Iris pigment epithelial cell (primary cell): ENCODE results near the gene TTC34.
"Not testable (repeated sequence)": the region's sequence is repeated elsewhere in the genome, so short reads cannot be mapped to it uniquely, and the experiment has no call there.

ENCODE experiments used
- DNase-seq: peaks from one replicate; pipeline ENCODE4 v3.0.0-alpha.2; 2011; ENCODE audit warnings: low read depth

The TTC34 gene

DNA sequence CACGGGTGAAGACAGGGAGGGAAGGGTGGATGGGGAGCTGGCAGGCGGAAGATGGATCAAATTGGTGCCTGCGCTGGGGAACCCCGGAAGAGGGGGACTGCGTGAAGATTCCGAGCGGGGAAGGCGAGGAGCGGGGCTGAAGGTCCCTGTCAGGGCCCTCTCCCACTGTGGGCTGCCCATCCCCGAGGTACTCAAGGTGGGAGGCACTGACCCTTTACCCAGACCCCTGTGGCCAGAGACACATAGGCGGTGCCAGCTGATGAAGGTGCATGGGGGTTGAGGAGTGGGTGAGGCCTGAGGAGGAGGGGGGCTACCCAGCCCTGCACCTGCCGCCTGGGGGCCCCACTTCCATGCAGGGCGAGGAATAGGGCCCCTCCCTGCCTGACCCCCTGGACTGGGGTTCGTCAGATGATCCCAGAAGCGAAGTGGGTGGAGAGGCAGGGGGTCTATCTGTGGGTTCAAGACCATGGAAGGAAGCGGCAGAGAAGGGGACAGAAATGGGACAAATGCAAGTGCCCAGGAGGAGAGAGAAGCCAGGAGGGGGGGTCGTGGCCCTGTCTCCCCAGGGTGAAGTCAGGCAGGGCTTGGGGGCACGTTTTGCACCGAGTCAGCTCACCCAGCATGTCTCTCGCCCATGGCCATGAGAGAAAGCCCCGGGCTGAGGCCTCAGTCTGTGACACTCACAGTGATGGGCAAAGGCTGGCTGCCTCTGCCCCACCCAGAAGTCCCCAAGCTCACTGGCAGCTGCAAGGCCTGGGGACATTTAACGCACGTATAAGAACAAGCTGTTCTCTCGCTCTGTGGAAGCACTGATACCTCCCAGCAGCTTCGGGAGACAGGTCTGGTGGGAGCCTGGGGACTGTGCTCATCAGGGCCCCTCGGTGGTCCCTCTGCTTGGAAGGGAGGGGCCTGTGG is 161.6 kb downstream of the TTC34 start:
- DNase-seq, result no peak

GRCh38 chr1:2639203-2639602 is 162.3 kb downstream of the TTC34 start:
- DNase-seq, result no peak

DNA sequence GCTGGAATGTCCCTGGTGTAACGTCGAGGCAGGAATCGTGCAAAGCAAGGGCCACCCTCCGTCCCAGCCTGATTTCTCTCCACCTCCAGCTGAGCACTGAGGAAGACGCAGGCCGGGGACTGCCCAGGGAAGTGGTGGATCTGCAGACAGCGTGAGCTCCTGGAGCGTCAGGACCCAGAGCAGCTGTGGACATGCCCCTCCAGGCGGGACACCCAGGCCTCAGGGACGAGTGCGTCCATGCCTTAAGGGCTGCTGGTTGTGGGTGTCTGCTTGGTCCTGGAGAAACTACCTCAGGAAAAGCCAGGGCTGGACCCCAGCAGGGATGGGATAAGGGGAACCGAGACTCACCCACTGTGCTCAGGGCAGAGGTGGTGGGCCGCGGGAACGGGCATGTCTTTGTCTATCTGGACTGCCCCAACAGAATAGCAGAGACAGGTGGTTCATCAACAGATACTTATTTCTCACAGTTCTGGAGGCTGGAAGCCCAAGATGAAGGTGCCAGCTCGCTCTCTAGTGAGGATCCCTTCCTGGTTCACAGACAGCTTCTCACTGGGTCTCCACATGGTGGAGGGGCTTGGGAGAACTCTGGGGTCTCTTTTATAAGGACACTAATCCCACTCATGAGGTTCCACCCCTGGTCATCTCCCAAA is 162.9 kb downstream of the TTC34 start:
- DNase-seq, result no peak

DNA sequence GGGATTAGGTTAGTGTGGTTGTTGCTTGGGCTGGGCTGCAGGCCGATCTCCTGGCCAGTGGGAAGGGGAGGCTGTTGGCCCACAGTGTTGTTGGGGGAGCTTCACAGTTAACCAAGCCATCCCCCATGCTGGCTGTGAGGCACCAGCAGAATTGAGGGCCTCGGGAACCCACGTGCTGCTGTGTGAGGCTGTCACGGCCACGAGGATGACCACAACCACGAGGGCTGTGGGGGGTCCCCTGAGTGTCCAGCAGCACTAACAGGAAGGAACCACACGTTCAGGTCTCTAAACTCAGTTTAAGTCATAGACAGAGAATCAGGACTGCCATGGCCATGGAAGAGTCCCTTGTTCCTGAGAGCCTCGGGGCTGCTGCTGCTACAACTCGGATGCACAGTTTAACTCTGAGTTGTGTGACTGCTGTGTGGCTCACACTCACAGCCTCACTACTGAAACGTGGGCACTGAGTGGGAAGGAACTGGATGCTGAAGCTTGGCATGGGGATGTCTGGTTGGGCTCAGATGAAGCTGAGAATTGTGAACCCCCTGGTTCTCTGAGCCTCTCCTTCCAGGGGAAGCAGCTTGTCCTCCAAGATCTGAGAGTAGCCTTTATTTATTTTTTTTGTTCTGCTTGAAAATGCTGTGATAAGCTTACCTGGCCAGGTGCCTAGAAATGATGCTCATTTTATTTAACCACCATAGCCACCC is 163.9 kb downstream of the TTC34 start:
- no peak for DNase-seq

- no peak for DNase-seq
Measured at GRCh38 chr1:2636733-2637132, 164.8 kb downstream of the TTC34 start.

DNA sequence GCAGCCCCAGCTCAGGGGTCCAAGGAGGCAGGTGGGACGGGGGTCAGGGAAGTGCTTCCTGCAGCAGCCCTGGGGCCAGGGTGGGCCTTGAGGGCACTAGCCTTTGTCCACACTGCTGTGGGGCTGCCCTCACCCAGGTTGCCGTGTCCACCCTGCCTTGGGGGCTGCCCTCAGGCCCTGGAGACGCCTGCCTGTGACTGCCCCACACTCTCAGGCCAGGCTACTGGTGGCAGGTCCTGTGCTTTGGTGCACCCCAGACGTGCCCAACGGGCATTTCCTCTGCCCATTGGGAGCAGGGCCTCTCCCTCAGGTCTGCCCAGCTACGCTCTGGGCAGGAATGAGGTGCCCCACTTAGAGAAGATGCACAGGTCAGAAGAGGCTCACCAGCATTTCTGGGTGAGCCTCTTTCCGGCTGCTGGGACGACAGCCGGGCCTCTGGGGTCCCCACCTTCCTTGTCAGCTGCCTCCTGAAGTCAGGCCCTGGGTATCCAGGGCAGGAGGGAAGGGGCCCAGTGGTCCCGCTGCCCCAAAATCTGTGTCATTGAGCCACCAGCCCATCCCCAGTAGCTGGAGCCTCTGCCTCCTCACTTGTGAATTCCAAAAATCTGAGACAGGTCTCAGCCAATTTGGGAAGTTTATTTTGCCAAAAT is 166.0 kb downstream of the TTC34 start:
- DNase-seq, result no peak

- DNase-seq, result no peak
Measured at GRCh38 chr1:2633936-2634491, 167.5 kb downstream of the TTC34 start.

- DNase-seq, result no peak
Measured at GRCh38 chr1:2633366-2633935, 168.0 kb downstream of the TTC34 start.

DNA sequence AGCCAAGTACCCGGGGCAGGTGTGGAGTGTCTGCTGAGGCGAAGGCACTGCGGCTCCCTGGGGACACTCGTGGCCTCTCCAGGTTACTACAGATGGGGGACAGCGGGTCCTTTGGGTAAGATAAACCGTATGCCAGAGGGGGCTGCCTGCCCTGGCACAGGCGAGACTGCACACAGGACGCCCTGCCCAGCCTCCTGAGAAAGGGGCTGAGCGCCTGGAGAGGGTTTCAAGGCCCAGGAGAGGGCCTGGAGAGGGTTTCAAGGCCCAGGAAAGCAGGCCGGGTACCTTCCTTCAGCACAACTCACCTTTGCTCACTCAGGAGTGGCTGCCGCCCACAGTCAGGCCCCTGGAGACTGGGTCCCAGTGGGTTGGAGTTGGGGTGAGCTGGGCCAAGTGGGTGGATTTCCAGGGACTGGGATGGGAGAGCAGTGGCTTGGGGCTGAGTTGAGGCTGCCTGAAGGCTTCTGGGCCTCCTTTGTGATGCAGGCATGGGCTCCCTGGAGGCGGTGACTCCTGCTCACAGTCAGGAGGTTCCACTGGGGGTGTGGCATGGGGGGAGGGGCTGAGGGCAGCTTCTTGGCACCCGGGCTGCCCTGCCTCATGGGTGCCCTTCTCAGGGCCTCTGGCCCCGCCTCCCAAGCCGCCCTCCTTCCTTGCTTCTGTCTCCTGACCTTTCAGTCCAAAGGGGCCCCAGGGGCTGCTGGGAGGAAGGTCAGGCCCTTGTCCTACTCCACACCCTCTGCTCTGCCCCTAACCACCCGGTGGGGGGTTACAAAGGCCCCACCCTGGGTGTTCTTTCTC is 168.7 kb downstream of the TTC34 start, which contains the start of gene MMEL1:
TSS of gene MMEL1 (minus strand) at position 456 of the 801 bp plus-strand sequence. CDS start 3,532 bp downstream, outside the sequence.
- no peak for DNase-seq

DNA sequence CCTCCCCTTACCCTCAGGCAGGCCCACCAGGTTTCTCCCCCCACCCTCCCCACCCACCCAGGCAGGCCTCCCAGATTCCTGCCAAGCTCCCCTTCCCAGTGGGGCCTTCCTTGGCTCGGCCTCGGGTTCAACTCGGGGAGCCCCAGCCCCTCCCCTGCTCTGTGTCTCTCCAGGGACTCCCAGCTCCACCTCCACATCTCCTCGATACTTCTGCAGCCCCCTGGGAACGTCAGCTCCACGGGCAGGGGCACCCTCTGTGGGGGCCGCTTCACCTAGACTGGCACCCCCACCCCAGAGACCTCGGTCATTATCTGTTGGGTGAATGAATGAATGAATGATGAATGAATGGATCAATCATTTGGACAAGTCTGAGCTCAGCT is 169.5 kb downstream of the TTC34 start:
- no peak for DNase-seq

GRCh38 chr1:2631136-2632050 is 170.1 kb downstream of the TTC34 start:
- no peak for DNase-seq

- DNase-seq, result no peak
Measured at GRCh38 chr1:2630498-2631135, 170.9 kb downstream of the TTC34 start.

DNA sequence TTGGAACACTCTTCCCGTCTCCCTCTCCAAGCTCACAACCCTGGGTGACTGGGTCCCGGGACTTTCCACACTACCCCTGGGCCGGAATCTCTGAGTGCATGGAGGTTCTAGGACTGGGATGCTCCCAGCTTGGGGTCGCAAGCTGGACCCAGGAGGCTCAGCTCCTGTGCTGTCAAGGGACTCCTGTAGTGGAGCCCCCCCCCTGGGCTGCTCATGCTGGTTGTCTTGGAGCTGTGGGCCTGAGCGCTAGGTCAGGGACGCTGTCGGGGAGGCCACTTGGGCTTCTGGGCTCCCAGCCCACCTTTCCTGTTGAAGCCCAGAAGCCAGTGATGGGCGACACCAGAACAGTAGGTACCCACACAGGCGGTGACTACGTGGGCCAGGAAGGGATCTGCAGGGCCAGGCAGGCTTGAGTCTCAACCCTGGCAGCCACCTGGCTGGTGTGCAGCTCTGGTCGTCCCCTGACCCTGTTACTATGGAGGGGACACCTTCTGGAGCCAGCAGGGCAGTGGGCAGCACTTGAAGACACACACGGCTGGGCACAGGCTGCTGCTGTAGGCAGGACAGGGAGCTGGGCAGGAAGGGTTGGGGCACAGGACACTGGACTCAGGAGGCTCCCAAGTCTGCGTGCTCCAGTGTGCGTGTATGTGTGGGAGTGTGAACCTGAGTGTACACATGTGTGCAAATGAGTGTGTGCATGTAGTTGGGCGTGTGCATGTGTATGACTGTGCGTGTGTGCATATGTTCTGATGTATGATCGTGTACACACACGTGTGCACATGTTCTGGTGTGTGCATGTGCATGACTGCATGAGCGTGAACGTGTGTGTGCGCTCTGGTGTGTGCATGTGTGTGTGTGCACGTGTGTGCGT is 171.6 kb downstream of the TTC34 start:
- no peak for DNase-seq

GRCh38 chr1:2628933-2629626 is 172.4 kb downstream of the TTC34 start:
- DNase-seq, result no peak

- no peak for DNase-seq
Measured at GRCh38 chr1:2628191-2628932, 173.1 kb downstream of the TTC34 start.

- DNase-seq, result no peak
Measured at GRCh38 chr1:2627746-2628145, 173.7 kb downstream of the TTC34 start.

GRCh38 chr1:2625748-2626147 is 175.7 kb downstream of the TTC34 start:
- DNase-seq, result not testable (repeated sequence)
